T-cell (primary cell): ENCODE results near the gene GCAT. TPM values are rescaled to one million over a fixed set of nuclear protein-coding genes. Genes with fewer than 3 reads are reported as not detected.
A peak's percentile ranks its signal among the peaks of the same experiment; 100 is the strongest.

Experiments used
- ATAC-seq, 4 experiments: fragments of 200-7000 bp in 3 of 4; fragments of 150-1000 bp in 1 of 4; cut with Tn5 transposase; replicated peaks in 1 of 4; 1 replicate in 3 of 4; 2 replicates in 1 of 4; pipeline ENCODE4 v1.10.0; 2021; ENCODE audit warnings: moderate library complexity in 3 of 4, mild to moderate bottlenecking in 2 of 4, moderate number of reproducible peaks in 1 of 4
- CTCF ChIA-PET, 2 donors: fragments of 300-600 bp; sonication (Branson Sonifier 250); formaldehyde crosslinking; loops; one replicate each; lab custom pipeline; 2022; ENCODE audit warnings: antibody characterized with exemption in 2 of 2; lab: Charles Lee
- POLR2A ChIA-PET, 2 donors: fragments of 300-600 bp; sonication (Branson Sonifier 250); formaldehyde crosslinking; loops; one replicate each; lab custom pipeline; 2022; ENCODE audit warnings: antibody characterized with exemption in 2 of 2; lab: Charles Lee
- DNase-seq, 35 experiments: peaks; one replicate each; pipeline versions ENCODE4 v3.0.0 to v3.0.0-alpha.2; 2013 to 2023
- H3K27ac ChIP-seq: one replicate; pipeline ENCODE4 v1.5.1; 2013; ENCODE audit warnings: low read length
- H3K27me3 ChIP-seq, 2 experiments: replicated peaks in 1 of 2; 1 replicate in 1 of 2; 2 replicates in 1 of 2; pipeline versions ENCODE4 v1.6.1 to v1.7.0; 2013; ENCODE audit warnings: low read length in 1 of 2, mixed read lengths in 1 of 2; ENCODE audit not compliant: control insufficient read depth in 2 of 2, insufficient read depth in 2 of 2; ENCODE audit errors: extremely low read depth in 1 of 2
- H3K36me3 ChIP-seq, 2 donors: 1 replicate in 1 of 2; 2 replicates in 1 of 2; pipeline versions ENCODE4 v1.6.1 to v1.7.0; 2013; ENCODE audit warnings: low read length in 1 of 2; ENCODE audit not compliant: control insufficient read depth in 2 of 2, insufficient read depth in 1 of 2; ENCODE audit errors: extremely low read depth in 1 of 2
- H3K4me1 ChIP-seq, 2 experiments: 1 replicate in 1 of 2; 2 replicates in 1 of 2; pipeline versions ENCODE4 v1.6.1 to v1.7.0; 2013; ENCODE audit warnings: low read length in 2 of 2, mixed read lengths in 1 of 2; ENCODE audit not compliant: insufficient read depth in 2 of 2, control insufficient read depth in 1 of 2; ENCODE audit errors: extremely low read depth in 1 of 2
- H3K4me3 ChIP-seq, 2 donors: 1 replicate in 1 of 2; 2 replicates in 1 of 2; pipeline versions ENCODE4 v1.5.1 to v1.7.0; 2013; ENCODE audit warnings: mild to moderate bottlenecking in 2 of 2, low read length in 1 of 2, moderate library complexity in 1 of 2; ENCODE audit not compliant: control insufficient read depth in 1 of 2; ENCODE audit errors: extremely low read depth in 1 of 2
- H3K9me3 ChIP-seq: 2 replicates; pipeline ENCODE4 v1.7.0; 2013
- H3K27ac Mint-ChIP-seq, 2 donors: one replicate each; pipeline ENCODE4 v1.8.0; 2020 to 2021; ENCODE audit warnings: mild to moderate bottlenecking in 2 of 2, mixed read lengths in 2 of 2
- H3K27me3 Mint-ChIP-seq, 2 donors: one replicate each; pipeline ENCODE4 v1.8.0; 2021 to 2022; ENCODE audit warnings: mixed read lengths in 2 of 2
- H3K36me3 Mint-ChIP-seq: one replicate; pipeline ENCODE4 v1.8.0; 2021; ENCODE audit warnings: mixed read lengths
- H3K4me1 Mint-ChIP-seq, 3 donors: one replicate each; pipeline ENCODE4 v1.8.0; 2020 to 2022; ENCODE audit warnings: mixed read lengths in 3 of 3, mild to moderate bottlenecking in 1 of 3
- H3K4me3 Mint-ChIP-seq, 3 donors: one replicate each; pipeline ENCODE4 v1.8.0; 2020 to 2022; ENCODE audit warnings: mild to moderate bottlenecking in 3 of 3, mixed read lengths in 3 of 3, moderate library complexity in 3 of 3
- H3K9me3 Mint-ChIP-seq, 3 donors: one replicate each; pipeline ENCODE4 v1.8.0; 2020 to 2022; ENCODE audit warnings: mixed read lengths in 3 of 3
- WGBS: methylation state at CpG from one replicate; pipeline ENCODE4 v1.1.5; 2013; ENCODE audit warnings: missing lambda C conversion rate; ENCODE audit not compliant: insufficient coverage; 5-methylcytosine and 5-hydroxymethylcytosine counted together
- total RNA-seq, 35 experiments: library from RNA in 6 of 35; stranded (reverse) in 6 of 35; fragments of 120-200 nt in 1 of 35; gene quantifications; one replicate each; pipeline versions ENCODE4 v1.2.1 to v1.2.4 and lab custom pipeline; 2013 to 2026

Gene GCAT
- total RNA-seq, 5 donors from 2014 or later (not counting 1 experiment from before 2014, with no cell fraction given): 1.2 to 3.5 (median 2.3) TPM

DNA sequence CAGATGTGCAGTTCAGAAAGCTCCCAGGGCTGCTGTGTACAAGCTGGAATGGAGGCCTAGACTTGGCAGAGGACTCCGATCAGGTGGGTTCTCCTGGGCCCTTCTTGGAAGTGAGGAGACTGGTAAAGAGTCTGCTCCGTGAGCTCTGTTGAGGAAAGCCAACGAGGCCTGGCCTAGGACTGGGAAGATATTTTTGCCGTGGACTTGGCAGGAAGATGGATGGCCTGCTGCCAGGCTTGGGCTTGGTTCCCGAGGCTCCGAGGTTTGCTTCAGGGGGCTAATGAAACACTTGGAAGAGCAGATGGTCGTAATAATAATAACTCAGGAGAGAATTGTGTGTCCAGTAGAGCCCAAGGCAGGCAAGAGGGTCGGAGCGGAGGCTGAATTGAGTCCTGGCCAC, 19.3 kb downstream of the GCAT start:
- H3K27me3 Mint-ChIP-seq: peaks cover 11 to 14% of the 10 kb centered on the region in 2 donors
- no peaks in the 10 kb centered on the region for H3K9me3 Mint-ChIP-seq
- Histone ChIP-seq H3K36me3 (peaks cover 0 to 25% of the 10 kb centered on the region in 2 donors), H3K27me3 (peaks cover 0 to 28% of the 10 kb centered on the region in 2 experiments), H3K9me3 (no peaks in the 10 kb centered on the region), H3K4me1 (peaks cover 0 to 3% of the 10 kb centered on the region in 2 experiments), H3K27ac (no peak overlapping the region), H3K4me3 (no peak overlapping the region)
- ATAC-seq: no peak
- ChIA-PET POLR2A (no interaction called here), CTCF (interaction anchor here in 1 of 2 donors (0.6 kb wide), 1 partner anchor 46 kb away, joined by 4 read pairs; no protein-coding TSS in a partner anchor)
- H3K4me1 Mint-ChIP-seq: peaks cover 5 to 8% (median 5%) of the 10 kb centered on the region in 3 donors
- WGBS: 92% methylated on average over 9 of the region's 9 CpGs
- no peak for DNase-seq
- H3K36me3 Mint-ChIP-seq: peaks cover 12% of the 10 kb centered on the region
- no peak overlapping the region for H3K4me3 Mint-ChIP-seq
- no peak overlapping the region for H3K27ac Mint-ChIP-seq

DNA sequence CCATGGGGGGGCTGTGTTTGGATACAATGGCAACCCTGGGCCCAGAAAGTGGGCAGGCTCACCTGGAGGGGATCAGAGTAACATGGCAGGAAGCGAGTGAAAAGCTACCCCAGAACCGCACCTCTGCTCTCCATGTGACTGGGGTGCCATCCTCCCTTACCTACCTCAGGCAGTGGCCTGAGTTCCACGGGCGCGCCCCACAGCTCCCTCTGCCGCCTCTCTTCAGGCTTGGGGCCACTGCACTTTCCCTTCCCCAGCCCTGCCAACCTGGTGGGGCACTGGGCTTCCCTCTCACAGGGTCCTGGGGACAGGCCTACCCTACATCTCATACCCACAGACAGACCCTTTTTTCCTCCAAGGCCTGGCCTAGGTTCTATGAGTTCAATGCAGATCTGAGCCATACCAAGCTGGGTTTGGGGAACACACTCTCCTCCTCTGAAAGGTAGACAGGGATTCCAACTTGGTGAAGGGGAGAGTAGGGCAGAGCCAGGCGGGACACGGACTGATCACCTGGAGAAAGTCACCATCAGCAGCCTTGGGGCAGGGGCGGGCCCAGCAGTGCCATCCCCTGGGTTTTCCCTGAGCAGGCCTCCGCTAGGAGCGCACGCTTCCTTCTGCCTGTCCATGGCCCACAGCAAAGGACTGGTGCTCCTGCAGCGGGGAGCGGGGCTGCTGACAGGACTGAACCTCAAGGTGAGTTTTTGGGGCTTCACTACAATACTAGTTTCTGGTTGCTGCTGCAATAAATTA, 22.5 kb downstream of the GCAT start:
- 83% methylated on average over 7 of the region's 14 CpGs for WGBS
- Mint-ChIP-seq H3K9me3 (no peaks in the 10 kb centered on the region), H3K27ac (peak overlapping the region in 1 of 2 donors; percentile 22), H3K4me1 (peaks cover 3 to 5% (median 5%) of the 10 kb centered on the region in 3 donors), H3K36me3 (peaks cover 22% of the 10 kb centered on the region), H3K27me3 (peaks cover 3% of the 10 kb centered on the region in 2 donors), H3K4me3 (no peak overlapping the region)
- H3K4me3 ChIP-seq: no peak overlapping the region
- H3K36me3 ChIP-seq: peaks cover 17 to 46% of the 10 kb centered on the region in 2 donors
- no peak for DNase-seq
- no peak for ATAC-seq
- no peaks in the 10 kb centered on the region for H3K9me3 ChIP-seq
- H3K27ac ChIP-seq: no peak overlapping the region
- ChIA-PET POLR2A (no interaction called here), CTCF (no interaction called here)
- peaks cover 0 to 4% of the 10 kb centered on the region in 2 experiments for H3K27me3 ChIP-seq
- no peaks in the 10 kb centered on the region for H3K4me1 ChIP-seq

DNA sequence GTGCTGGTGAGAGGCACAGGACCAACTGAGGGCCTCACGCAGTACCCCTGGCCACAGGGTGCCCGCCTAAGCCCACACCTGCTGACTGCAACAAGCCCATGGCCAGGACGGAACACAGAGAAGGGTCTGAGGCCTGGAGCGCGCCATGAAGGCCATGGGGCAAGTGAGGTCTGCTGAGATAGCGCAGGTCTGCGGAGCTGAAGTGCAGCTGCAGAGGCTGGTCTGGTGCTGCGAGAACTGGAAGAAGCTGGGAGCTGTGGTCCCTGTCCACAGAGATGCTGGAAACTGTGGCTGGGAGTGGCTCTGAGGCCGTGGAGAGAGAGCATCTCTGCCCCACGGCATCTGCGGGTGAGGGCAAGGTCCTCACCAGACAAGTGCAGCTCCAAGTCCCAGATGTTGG, 23.7 kb downstream of the GCAT start:
- no peak for DNase-seq
- Mint-ChIP-seq H3K27me3 (no peaks in the 10 kb centered on the region), H3K4me3 (no peak overlapping the region), H3K9me3 (no peaks in the 10 kb centered on the region), H3K36me3 (peaks cover 22% of the 10 kb centered on the region), H3K4me1 (no peaks in the 10 kb centered on the region), H3K27ac (no peak overlapping the region)
- no peaks in the 10 kb centered on the region for H3K9me3 ChIP-seq
- H3K27me3 ChIP-seq: no peaks in the 10 kb centered on the region
- no peak overlapping the region for H3K4me3 ChIP-seq
- 97% methylated on average over 10 of the region's 11 CpGs for WGBS
- no peak for ATAC-seq
- POLR2A ChIA-PET: no interaction called here
- no peaks in the 10 kb centered on the region for H3K4me1 ChIP-seq
- H3K36me3 ChIP-seq: peaks cover 17 to 49% of the 10 kb centered on the region in 2 donors
- CTCF ChIA-PET: no interaction called here
- no peak overlapping the region for H3K27ac ChIP-seq

DNA sequence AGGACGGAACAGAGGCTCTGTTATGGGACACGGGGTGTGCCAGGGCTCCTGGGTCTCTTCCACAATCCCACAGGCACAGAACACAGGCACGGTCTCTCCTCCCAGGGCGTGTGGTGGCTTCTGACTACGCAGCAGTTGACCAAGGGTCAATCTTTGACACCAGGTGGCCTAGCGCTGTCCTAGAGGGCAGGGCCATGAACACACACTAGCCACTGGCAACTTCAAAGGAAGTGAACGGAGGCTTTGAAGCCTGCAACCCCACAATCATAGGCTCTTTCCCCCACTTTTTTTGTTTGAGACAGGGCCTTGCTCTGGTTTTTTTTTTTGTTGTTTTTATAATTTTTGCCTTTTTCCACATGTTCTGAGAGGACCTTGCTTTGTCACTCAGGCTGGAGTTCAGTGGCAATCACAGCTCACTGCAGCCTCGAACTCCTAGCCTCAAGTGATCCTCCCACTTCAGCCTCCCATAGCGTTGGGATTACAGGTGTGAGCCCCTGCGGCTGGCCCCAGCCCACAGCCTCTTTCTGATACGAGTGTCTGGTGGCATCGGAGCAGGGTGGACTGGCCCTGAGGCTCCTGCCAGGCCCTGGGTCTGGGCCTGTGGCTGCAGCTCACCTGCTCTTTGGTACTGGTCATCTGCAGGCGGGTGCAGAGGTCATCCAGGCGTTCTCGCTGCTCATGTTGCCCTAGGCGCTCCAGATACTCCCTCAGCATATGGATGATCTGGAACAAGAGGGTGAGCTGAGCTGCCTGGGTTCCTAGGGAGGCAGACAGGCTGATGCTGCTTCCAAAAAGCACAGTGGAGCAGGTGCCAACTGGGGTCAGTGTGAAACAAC, 24.5 kb downstream of the GCAT start:
- no peaks in the 10 kb centered on the region for H3K27me3 Mint-ChIP-seq
- no peak for DNase-seq
- H3K36me3 Mint-ChIP-seq: peaks cover 26% of the 10 kb centered on the region
- Histone ChIP-seq H3K4me3 (no peak overlapping the region), H3K4me1 (no peaks in the 10 kb centered on the region), H3K27me3 (no peaks in the 10 kb centered on the region), H3K9me3 (no peaks in the 10 kb centered on the region), H3K36me3 (peaks cover 17 to 54% of the 10 kb centered on the region in 2 donors), H3K27ac (no peak overlapping the region)
- no peak overlapping the region for H3K27ac Mint-ChIP-seq
- CTCF ChIA-PET: no interaction called here
- ATAC-seq: no peak
- H3K9me3 Mint-ChIP-seq: no peaks in the 10 kb centered on the region
- no peak overlapping the region for H3K4me3 Mint-ChIP-seq
- no peaks in the 10 kb centered on the region for H3K4me1 Mint-ChIP-seq
- 97% methylated on average over 12 of the region's 16 CpGs for WGBS
- POLR2A ChIA-PET: no interaction called here

DNA sequence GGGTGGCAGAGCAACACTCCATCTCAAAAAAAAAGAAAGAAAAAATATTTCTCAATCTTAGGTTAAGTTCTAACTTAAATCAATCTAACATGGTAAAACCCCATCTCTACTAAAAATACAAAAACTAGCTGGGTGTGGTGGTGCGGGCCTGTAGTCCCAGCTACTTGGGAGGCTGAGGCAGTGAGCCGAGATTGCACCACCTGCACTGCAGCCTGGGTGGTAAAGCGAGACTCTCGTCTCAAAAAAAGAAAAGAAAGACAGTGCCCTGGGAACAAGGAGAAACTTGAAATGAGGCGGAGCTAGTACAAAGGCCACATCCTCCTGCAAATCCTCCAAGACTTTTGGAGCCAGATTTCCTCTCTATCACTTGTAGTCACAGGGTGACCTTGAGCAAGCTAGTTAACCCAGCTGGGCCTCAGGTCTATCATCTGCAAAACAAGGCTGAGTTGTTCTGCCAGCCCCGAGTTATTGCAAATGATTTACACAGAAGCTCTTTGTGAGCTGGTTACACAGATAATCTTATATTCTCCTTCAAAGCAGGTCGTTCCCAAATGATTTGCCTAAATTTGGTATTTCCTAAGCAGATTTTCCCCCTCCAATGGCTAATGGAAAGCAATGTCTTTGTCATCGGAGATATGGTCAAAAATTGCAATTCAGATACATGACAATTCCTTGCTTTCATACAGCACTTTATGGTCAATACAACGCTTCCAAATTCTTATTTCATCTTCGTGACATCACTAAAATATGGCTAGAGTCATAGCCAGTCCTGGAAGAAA, 34.5 kb downstream of the GCAT start:
- no peaks in the 10 kb centered on the region for H3K27me3 Mint-ChIP-seq
- POLR2A ChIA-PET: interaction anchor here in 1 of 2 donors (0.5 kb wide), 1 partner anchor 134 kb away, joined by 6 read pairs; no protein-coding TSS in a partner anchor
- Histone ChIP-seq H3K36me3 (peaks cover 10 to 19% of the 10 kb centered on the region in 2 donors), H3K9me3 (no peaks in the 10 kb centered on the region), H3K27me3 (no peaks in the 10 kb centered on the region), H3K4me3 (no peak overlapping the region), H3K4me1 (peaks cover 4 to 18% of the 10 kb centered on the region in 2 experiments), H3K27ac (no peak overlapping the region)
- no peak for ATAC-seq
- peaks cover 15% of the 10 kb centered on the region for H3K36me3 Mint-ChIP-seq
- peaks cover 10 to 19% (median 14%) of the 10 kb centered on the region in 3 donors for H3K4me1 Mint-ChIP-seq
- H3K4me3 Mint-ChIP-seq: peak overlapping the region; percentile 64 to 80 (median 69)
- H3K9me3 Mint-ChIP-seq: no peaks in the 10 kb centered on the region
- CTCF ChIA-PET: interaction anchor here in 1 of 2 donors (0.9 kb wide), 1 partner anchor 21 kb away, joined by 4 read pairs; no protein-coding TSS in a partner anchor
- H3K27ac Mint-ChIP-seq: no peak overlapping the region
- DNase-seq: no peak
- 100% methylated on average over 5 of the region's 10 CpGs for WGBS
